ENCODE results near the gene NPB.
A peak's percentile ranks its signal among the peaks of the same experiment; 100 is the strongest.

NPB gene

DNA sequence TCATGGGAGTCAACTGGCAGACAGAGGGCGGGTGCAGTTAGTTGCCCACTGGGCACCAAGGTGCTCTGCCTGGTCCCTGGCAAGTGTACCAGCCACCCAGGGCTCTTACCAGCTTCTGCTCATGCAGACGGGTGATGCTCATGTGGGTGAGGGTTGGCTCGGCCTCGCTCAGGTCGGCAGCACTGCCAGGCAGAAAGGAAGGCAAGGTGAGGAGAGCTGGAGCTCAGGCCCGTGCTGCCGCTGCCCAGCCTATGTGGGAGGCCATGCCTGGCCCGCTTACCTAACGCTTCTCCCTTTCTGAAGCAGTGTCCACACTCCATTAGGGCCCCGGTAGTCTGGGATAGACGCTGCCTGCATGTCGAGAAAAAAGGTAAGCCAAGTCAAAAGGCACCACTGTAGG is 13.3 kb downstream of the NPB start:
- no peak for TF ChIP-seq SIN3A (IDR thresholded peaks at IDR 0.05; ENCODE audit: borderline replicate concordance, insufficient read depth, low read length)
- TF ChIP-seq POLR2AphosphoS5 (IDR thresholded peaks at IDR 0.05; ENCODE audit: low read depth, low read length), result no peak
- TF ChIP-seq TAF1 (IDR thresholded peaks at IDR 0.05; ENCODE audit: borderline replicate concordance, insufficient read depth, low read length), result no peak
- TF ChIP-seq FOXP2 (optimal IDR thresholded peaks at IDR 0.05; ENCODE audit: borderline replicate concordance, extremely low read depth, extremely low read length, insufficient read depth), result no peak
- no peak for TF ChIP-seq REST (IDR thresholded peaks at IDR 0.05; ENCODE audit: insufficient read depth in 1 of 2, low read depth in 2 of 2, low read length in 2 of 2)

DNA sequence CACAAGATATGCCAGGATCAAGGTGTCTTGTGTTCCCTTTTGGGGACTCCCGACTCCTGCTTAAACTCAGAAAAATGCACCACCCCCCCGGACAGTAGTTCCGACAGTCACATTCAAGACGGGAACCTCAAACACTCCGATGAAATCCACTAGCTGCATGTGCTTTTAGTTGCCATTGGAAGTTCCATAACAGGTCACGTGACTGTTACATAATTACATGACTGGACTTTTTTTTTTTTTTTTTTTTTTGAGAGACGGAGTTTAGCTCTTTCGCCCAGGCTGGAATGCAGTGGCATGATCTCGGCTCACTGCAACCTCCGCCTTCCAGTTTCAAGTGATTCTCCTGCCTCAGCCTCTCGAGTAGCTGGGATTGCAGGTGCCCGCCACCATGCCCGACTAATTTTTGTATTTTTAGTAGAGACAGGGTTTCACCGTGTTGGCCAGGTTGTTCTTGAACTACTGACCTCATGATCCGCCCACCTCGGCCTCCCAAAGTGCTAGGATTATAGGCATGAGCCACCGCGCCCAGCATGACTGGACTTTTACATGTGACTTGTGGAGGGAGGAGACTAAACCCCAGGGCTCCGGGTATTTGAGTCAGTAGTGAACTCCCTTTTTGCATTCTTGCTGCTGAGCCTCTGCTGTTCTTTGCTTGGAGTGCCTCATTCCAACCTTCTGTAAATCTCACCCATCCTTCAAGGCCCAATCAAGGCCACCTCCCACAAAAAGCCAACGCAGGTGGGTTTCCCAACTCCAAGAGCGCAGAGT is 14.4 kb downstream of the NPB start:
- no peak for TF ChIP-seq FOXP2 (optimal IDR thresholded peaks at IDR 0.05; ENCODE audit: borderline replicate concordance, extremely low read depth, extremely low read length, insufficient read depth)
- TF ChIP-seq TAF1 (IDR thresholded peaks at IDR 0.05; ENCODE audit: borderline replicate concordance, insufficient read depth, low read length), result no peak
- no peak for TF ChIP-seq SIN3A (IDR thresholded peaks at IDR 0.05; ENCODE audit: borderline replicate concordance, insufficient read depth, low read length)
- no peak for TF ChIP-seq REST (IDR thresholded peaks at IDR 0.05; ENCODE audit: insufficient read depth in 1 of 2, low read depth in 2 of 2, low read length in 2 of 2)

DNA sequence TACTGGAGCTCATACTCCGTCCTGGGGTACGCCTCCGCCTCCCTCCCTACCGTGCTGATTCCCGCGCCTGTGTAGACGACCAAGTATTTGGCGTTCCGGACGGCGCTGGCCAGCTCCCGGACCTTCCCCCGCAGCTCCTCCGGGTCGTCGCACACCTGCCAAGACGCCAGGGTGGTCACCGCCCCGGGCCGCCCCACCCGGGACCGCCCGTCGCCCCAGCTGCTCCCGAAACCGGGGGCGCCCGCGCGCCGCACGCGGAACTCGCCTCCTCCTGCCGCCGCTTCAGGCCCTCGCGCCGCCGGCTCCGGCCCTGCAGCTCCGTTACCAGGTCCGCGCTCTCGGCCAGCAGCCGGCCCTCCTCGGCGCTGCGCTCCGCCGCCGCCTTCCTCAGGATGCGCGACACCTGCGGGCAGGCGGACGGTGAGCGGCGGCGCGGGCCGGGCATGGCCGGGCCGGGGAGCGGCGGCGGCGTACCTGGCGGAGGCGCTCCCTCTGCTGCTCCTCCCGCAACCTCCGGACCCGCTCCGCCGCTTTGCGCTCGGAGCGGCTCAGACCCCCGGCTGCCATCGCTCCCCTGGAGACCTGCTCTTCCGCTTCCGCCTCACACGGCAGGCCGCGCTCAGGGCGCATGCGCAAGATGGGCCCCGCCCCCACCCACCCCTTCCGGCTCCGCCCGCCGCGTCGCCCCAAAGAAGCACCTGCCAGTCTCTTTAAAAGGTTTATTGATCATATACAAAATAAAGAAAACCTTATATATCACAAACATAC is 15.7 kb downstream of the NPB start, which contains the start of gene SIRT7:
Gene SIRT7, minus strand, starts transcription at position 612 of the 768 bp plus-strand sequence. Its CDS starts 45 bp downstream, at position 567.
- TF ChIP-seq REST (IDR thresholded peaks at IDR 0.05; ENCODE audit: insufficient read depth in 1 of 2, low read depth in 2 of 2, low read length in 2 of 2) (no peak), POLR2AphosphoS5 (IDR thresholded peaks at IDR 0.05; ENCODE audit: low read depth, low read length) (peak; percentile 56), FOXP2 (optimal IDR thresholded peaks at IDR 0.05; ENCODE audit: borderline replicate concordance, extremely low read depth, extremely low read length, insufficient read depth) (peak; percentile 42), TAF1 (IDR thresholded peaks at IDR 0.05; ENCODE audit: borderline replicate concordance, insufficient read depth, low read length) (peak; percentile 69; the same call in 1 of the 2 replicates), SIN3A (IDR thresholded peaks at IDR 0.05; ENCODE audit: borderline replicate concordance, insufficient read depth, low read length) (peak; percentile 69; the same call in 1 of the 2 replicates)

DNA sequence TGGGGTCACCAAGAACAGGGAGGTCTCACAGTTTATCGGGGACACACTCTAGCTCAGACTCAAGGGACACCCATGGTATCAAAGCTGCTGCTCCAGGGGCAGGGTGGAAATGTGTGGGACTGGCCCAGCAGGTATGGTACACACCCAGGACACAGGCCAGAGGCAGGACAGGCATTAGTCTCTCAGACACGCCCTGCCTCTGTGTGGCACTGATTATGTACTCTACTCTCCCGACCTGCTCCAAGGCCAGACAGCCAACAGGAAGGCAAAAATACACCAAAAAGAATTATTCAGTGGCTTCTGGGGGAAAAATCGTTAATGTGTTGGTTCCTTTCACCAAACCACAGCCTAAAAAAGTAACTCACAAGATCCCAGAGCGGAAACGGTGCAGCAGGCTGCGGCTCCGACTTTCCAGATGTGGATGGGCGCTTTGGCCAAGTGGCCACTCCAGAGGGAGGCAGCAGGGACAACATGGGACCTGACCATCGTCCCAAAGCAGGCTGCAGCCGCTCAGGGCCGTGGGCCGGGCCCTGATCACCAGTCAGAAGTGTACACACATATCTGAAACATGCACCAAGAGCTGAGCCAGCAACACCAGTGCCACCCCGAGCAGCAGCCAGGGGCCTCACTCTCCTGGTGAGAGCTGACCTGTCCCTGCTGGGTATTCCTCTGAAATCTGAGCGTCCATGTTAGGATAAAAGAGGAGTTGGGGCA is 17.0 kb downstream of the NPB start:
- TF ChIP-seq TAF1 (IDR thresholded peaks at IDR 0.05; ENCODE audit: borderline replicate concordance, insufficient read depth, low read length), result no peak
- no peak for TF ChIP-seq SIN3A (IDR thresholded peaks at IDR 0.05; ENCODE audit: borderline replicate concordance, insufficient read depth, low read length)
- no peak for TF ChIP-seq FOXP2 (optimal IDR thresholded peaks at IDR 0.05; ENCODE audit: borderline replicate concordance, extremely low read depth, extremely low read length, insufficient read depth)
- no peak for TF ChIP-seq REST (IDR thresholded peaks at IDR 0.05; ENCODE audit: insufficient read depth in 1 of 2, low read depth in 2 of 2, low read length in 2 of 2)
- TF ChIP-seq POLR2AphosphoS5 (IDR thresholded peaks at IDR 0.05; ENCODE audit: low read depth, low read length), result no peak
